Testis (tissue), 2 donors: ENCODE data around the gene SLC24A3.

ENCODE experiments used
- POLR2A ChIP-seq: fragments of 450-650 bp; IDR thresholded peaks from one replicate; pipeline ENCODE4 v1.6.1; 2017; ENCODE audit warnings: antibody characterized with exemption, mild to moderate bottlenecking, moderate library complexity
- TF ChIP-seq, protein P1 (sequence below), 3 experiments: fragments of 450-650 bp in 2 of 3; fragments of 200-600 bp in 1 of 3; sonication (generic) in 1 of 3; IDR thresholded peaks; one replicate each; pipeline ENCODE4 v1.5.1; 2016 to 2019; ENCODE audit warnings: antibody characterized with exemption in 3 of 3, mild to moderate bottlenecking in 2 of 3, moderate library complexity in 1 of 3

DNA sequence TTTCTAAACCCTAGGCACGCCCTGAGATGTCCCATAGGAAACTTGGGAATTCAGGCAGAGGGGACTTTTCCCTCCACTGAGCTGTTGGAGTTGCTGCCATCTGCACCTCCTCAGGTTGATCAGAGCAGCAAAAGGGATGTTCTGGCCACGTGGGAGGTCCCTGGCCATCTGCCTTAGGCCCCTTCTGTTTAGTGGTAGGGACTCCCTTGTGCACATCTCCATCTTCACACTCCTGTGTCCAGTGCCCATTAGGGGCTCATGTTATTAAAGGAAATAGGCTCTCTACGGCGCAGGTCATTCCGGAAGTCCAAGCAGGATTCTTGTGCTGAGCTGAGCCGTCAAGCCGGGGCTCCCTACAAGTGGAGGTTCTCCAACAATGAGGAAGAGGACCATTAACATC, 307.8 kb downstream of the SLC24A3 start:
- TF ChIP-seq, protein P1, sequence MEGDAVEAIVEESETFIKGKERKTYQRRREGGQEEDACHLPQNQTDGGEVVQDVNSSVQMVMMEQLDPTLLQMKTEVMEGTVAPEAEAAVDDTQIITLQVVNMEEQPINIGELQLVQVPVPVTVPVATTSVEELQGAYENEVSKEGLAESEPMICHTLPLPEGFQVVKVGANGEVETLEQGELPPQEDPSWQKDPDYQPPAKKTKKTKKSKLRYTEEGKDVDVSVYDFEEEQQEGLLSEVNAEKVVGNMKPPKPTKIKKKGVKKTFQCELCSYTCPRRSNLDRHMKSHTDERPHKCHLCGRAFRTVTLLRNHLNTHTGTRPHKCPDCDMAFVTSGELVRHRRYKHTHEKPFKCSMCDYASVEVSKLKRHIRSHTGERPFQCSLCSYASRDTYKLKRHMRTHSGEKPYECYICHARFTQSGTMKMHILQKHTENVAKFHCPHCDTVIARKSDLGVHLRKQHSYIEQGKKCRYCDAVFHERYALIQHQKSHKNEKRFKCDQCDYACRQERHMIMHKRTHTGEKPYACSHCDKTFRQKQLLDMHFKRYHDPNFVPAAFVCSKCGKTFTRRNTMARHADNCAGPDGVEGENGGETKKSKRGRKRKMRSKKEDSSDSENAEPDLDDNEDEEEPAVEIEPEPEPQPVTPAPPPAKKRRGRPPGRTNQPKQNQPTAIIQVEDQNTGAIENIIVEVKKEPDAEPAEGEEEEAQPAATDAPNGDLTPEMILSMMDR (IDR thresholded peaks at IDR 0.05), result no peak
- no peak for TF ChIP-seq POLR2A
